ENCODE measurements around the gene ELF1.

The ELF1 gene

GRCh38 chr13:41007744-41008128, 11.4 kb downstream of the ELF1 start:
- TF ChIP-seq FOXP2 (optimal IDR thresholded peaks at IDR 0.05; ENCODE audit: borderline replicate concordance, extremely low read depth, extremely low read length, insufficient read depth) (no peak), SIN3A (IDR thresholded peaks at IDR 0.05; ENCODE audit: borderline replicate concordance, insufficient read depth, low read length) (no peak), POLR2AphosphoS5 (IDR thresholded peaks at IDR 0.05; ENCODE audit: low read depth, low read length) (no peak), TAF1 (IDR thresholded peaks at IDR 0.05; ENCODE audit: borderline replicate concordance, insufficient read depth, low read length) (no peak), REST (IDR thresholded peaks at IDR 0.05; ENCODE audit: insufficient read depth in 1 of 2, low read depth in 2 of 2, low read length in 2 of 2) (no peak)

- TF ChIP-seq FOXP2 (optimal IDR thresholded peaks at IDR 0.05; ENCODE audit: borderline replicate concordance, extremely low read depth, extremely low read length, insufficient read depth) = no peak
- no peak for TF ChIP-seq REST (IDR thresholded peaks at IDR 0.05; ENCODE audit: insufficient read depth in 1 of 2, low read depth in 2 of 2, low read length in 2 of 2)
- TF ChIP-seq POLR2AphosphoS5 (IDR thresholded peaks at IDR 0.05; ENCODE audit: low read depth, low read length) = no peak
- no peak for TF ChIP-seq SIN3A (IDR thresholded peaks at IDR 0.05; ENCODE audit: borderline replicate concordance, insufficient read depth, low read length)
- no peak for TF ChIP-seq TAF1 (IDR thresholded peaks at IDR 0.05; ENCODE audit: borderline replicate concordance, insufficient read depth, low read length)
Observed at GRCh38 chr13:41006978-41007743, 12.0 kb downstream of the ELF1 start.

- no peak for TF ChIP-seq SIN3A (IDR thresholded peaks at IDR 0.05; ENCODE audit: borderline replicate concordance, insufficient read depth, low read length)
Observed at GRCh38 chr13:41006306-41006705, 12.8 kb downstream of the ELF1 start.

- TF ChIP-seq POLR2AphosphoS5 (IDR thresholded peaks at IDR 0.05; ENCODE audit: low read depth, low read length) = no peak
- no peak for TF ChIP-seq SIN3A (IDR thresholded peaks at IDR 0.05; ENCODE audit: borderline replicate concordance, insufficient read depth, low read length)
- TF ChIP-seq FOXP2 (optimal IDR thresholded peaks at IDR 0.05; ENCODE audit: borderline replicate concordance, extremely low read depth, extremely low read length, insufficient read depth) = no peak
- TF ChIP-seq TAF1 (IDR thresholded peaks at IDR 0.05; ENCODE audit: borderline replicate concordance, insufficient read depth, low read length) = no peak
- no peak for TF ChIP-seq REST (IDR thresholded peaks at IDR 0.05; ENCODE audit: insufficient read depth in 1 of 2, low read depth in 2 of 2, low read length in 2 of 2)
Observed at GRCh38 chr13:41005704-41006103, 13.4 kb downstream of the ELF1 start.

GRCh38 chr13:41004875-41005693, 14.0 kb downstream of the ELF1 start:
- no peak for TF ChIP-seq SIN3A (IDR thresholded peaks at IDR 0.05; ENCODE audit: borderline replicate concordance, insufficient read depth, low read length)
- no peak for TF ChIP-seq POLR2AphosphoS5 (IDR thresholded peaks at IDR 0.05; ENCODE audit: low read depth, low read length)
- TF ChIP-seq TAF1 (IDR thresholded peaks at IDR 0.05; ENCODE audit: borderline replicate concordance, insufficient read depth, low read length) = no peak
- TF ChIP-seq FOXP2 (optimal IDR thresholded peaks at IDR 0.05; ENCODE audit: borderline replicate concordance, extremely low read depth, extremely low read length, insufficient read depth) = no peak
- no peak for TF ChIP-seq REST (IDR thresholded peaks at IDR 0.05; ENCODE audit: insufficient read depth in 1 of 2, low read depth in 2 of 2, low read length in 2 of 2)
